ENCODE results near the gene SMC2. TPM values are rescaled to one million over a fixed set of nuclear protein-coding genes. Genes with fewer than 3 reads are reported as not detected.

SMC2 gene
- total RNA-seq, 2 donors from 2014 or later = 7.9 to 11.0 TPM

- Histone ChIP-seq H3K27me3 (replicated peaks; ENCODE audit: insufficient read depth) (no peaks in the 10 kb centered on the region), H3K9me3 (no peaks in the 10 kb centered on the region), H3K27ac (no peak overlapping the region), H3K4me1 (replicated peaks) (no peaks in the 10 kb centered on the region), H3K4me3 (no peak overlapping the region), H3K36me3 (no peaks in the 10 kb centered on the region)
- WGBS = 73% methylated on average over 2 of the region's 2 CpGs
- no peak for DNase-seq (ENCODE audit: low spot score)
- intact Hi-C loops (cut with DNase I) = no loop called here
- TF ChIP-seq POLR2A (IDR thresholded peaks at IDR 0.05) = no peak
- no peak for TF ChIP-seq POLR2AphosphoS5 (IDR thresholded peaks at IDR 0.05)
- TF ChIP-seq CTCF (IDR thresholded peaks at IDR 0.05) = no peak
These were observed 5.7 kb upstream of the SMC2 start for GRCh38 chr9:104088416-104088815.

GRCh38 chr9:104090578-104090977 is 3.5 kb upstream of the SMC2 start:
- intact Hi-C loops (cut with DNase I) = no loop called here
- H3K4me1 ChIP-seq (replicated peaks) = no peaks in the 10 kb centered on the region
- no peak overlapping the region for H3K27ac ChIP-seq
- no peak overlapping the region for H3K4me3 ChIP-seq
- no peaks in the 10 kb centered on the region for H3K27me3 ChIP-seq (replicated peaks; ENCODE audit: insufficient read depth)
- 64% methylated on average over 2 of the region's 2 CpGs for WGBS
- H3K36me3 ChIP-seq = no peaks in the 10 kb centered on the region
- DNase-seq (ENCODE audit: low spot score) = no peak
- no peak for TF ChIP-seq POLR2A (IDR thresholded peaks at IDR 0.05)
- no peak for TF ChIP-seq POLR2AphosphoS5 (IDR thresholded peaks at IDR 0.05)
- no peak for TF ChIP-seq CTCF (IDR thresholded peaks at IDR 0.05)
- no peaks in the 10 kb centered on the region for H3K9me3 ChIP-seq

- DNase-seq (ENCODE audit: low spot score) = no peak
- 49% methylated on average over 8 of the region's 8 CpGs for WGBS
- H3K27me3 ChIP-seq (replicated peaks; ENCODE audit: insufficient read depth) = no peaks in the 10 kb centered on the region
- no peak for TF ChIP-seq POLR2AphosphoS5 (IDR thresholded peaks at IDR 0.05)
- no peaks in the 10 kb centered on the region for H3K4me1 ChIP-seq (replicated peaks)
- intact Hi-C loops (cut with DNase I) = no loop called here
- no peak overlapping the region for H3K27ac ChIP-seq
- no peaks in the 10 kb centered on the region for H3K9me3 ChIP-seq
- H3K36me3 ChIP-seq = no peaks in the 10 kb centered on the region
- H3K4me3 ChIP-seq = no peak overlapping the region
These were observed 3.0 kb upstream of the SMC2 start for GRCh38 chr9:104091116-104091515.

GRCh38 chr9:104091708-104092107 is 2.4 kb upstream of the SMC2 start:
- Histone ChIP-seq H3K27ac (no peak overlapping the region), H3K4me1 (replicated peaks) (no peaks in the 10 kb centered on the region), H3K36me3 (no peaks in the 10 kb centered on the region), H3K27me3 (replicated peaks; ENCODE audit: insufficient read depth) (no peaks in the 10 kb centered on the region), H3K9me3 (no peaks in the 10 kb centered on the region), H3K4me3 (no peak overlapping the region)
- DNase-seq (ENCODE audit: low spot score) = no peak
- WGBS = 56% methylated on average over 4 of the region's 4 CpGs
- intact Hi-C loops (cut with DNase I) = no loop called here
- no peak for TF ChIP-seq POLR2AphosphoS5 (IDR thresholded peaks at IDR 0.05)
- no peak for TF ChIP-seq CTCF (IDR thresholded peaks at IDR 0.05)
- TF ChIP-seq POLR2A (IDR thresholded peaks at IDR 0.05) = no peak

- H3K4me1 ChIP-seq (replicated peaks) = no peaks in the 10 kb centered on the region
- DNase-seq (ENCODE audit: low spot score) = no peak
- no peaks in the 10 kb centered on the region for H3K27me3 ChIP-seq (replicated peaks; ENCODE audit: insufficient read depth)
- 70% methylated on average over 2 of the region's 2 CpGs for WGBS
- H3K27ac ChIP-seq = no peak overlapping the region
- TF ChIP-seq POLR2AphosphoS5 (IDR thresholded peaks at IDR 0.05) = no peak
- no peak for TF ChIP-seq CTCF (IDR thresholded peaks at IDR 0.05)
- no peak for TF ChIP-seq POLR2A (IDR thresholded peaks at IDR 0.05)
- intact Hi-C loops (cut with DNase I) = no loop called here
- no peaks in the 10 kb centered on the region for H3K9me3 ChIP-seq
- H3K4me3 ChIP-seq = no peak overlapping the region
- no peaks in the 10 kb centered on the region for H3K36me3 ChIP-seq
These were observed 1.9 kb upstream of the SMC2 start for GRCh38 chr9:104092192-104092591.
